HG03175 (cell line): ENCODE data around the gene MED26.

ENCODE experiments used
- ATAC-seq: cut with Tn5 transposase; IDR thresholded peaks from one replicate; pipeline ENCODE4 v1.9.1; 2021; ENCODE audit warnings: mild to moderate bottlenecking, moderate library complexity; ENCODE audit not compliant: unreplicated experiment

The MED26 gene

DNA sequence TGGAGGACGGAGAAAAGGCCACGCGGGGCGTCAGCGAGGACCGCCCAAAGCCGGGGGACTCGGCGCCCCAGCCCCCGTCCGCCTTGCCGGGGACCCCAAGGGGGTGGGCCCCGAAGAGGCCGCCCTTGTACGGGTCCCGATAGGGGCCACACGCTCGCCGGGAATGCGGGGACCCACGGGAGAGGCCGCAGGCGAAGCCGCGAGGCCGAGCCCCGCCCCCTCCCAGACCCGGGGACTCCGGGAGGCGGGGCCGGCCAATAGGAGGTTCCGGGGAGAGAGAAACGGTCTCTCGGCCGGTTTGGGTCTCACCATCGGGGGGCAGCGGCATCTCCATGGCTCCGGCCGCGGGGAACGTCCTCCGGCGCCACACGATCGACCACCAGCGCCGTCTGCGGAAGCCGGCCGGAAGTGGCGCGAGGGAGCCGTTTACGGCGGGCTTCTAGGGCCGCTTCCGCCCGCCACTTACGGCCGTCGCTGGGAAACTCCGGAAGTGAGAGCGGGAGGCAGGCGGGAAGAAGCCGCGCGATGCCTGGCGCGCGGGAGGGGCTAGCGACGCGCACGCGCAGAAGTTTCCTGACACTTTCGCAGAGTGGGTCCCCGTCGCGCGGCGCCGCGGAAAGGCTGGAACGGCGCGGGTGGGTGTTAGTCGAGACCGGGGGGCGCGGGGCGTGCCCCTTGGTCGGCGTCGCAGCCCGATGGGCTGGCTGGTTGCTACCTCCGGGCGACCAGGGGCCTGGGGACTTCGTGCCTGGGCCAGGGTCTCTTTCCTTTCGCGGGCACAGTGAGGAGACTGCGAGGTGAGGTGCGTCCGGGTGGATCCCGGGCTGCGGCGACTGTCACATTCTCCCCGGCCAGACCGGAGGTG, 85.7 kb downstream of the MED26 start, which contains the start of gene CHERP:
TSS of gene CHERP (minus strand) at position 393 of the 865 bp plus-strand sequence. CDS start at position 334, 59 bp downstream.
- peak; percentile 72 for ATAC-seq

DNA sequence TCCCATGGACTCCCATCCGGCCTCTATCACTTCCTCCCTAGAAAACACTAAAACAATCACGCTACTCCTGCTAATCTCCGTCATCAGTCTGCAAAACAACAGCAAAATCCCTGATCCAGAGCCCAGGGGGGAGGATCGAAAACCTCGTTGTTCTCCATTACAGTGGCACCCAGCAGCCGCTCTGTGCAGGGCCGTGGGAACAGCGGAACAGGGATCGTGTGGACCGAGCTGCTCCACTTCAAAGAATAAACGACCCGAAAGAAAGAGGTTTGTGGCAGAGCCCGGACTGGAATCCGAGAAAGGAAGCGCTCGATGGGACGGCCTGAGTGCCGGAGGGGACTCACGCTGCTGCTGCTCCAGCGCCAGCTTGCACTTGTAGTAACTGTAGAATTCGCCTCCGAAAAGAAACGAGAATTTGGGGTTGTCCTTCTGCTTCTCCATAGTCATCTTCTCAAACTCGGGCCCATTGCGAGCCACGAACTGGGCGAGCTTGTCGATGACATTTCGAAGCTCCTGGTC, 86.4 kb downstream of the MED26 start:
- ATAC-seq, result no peak

DNA sequence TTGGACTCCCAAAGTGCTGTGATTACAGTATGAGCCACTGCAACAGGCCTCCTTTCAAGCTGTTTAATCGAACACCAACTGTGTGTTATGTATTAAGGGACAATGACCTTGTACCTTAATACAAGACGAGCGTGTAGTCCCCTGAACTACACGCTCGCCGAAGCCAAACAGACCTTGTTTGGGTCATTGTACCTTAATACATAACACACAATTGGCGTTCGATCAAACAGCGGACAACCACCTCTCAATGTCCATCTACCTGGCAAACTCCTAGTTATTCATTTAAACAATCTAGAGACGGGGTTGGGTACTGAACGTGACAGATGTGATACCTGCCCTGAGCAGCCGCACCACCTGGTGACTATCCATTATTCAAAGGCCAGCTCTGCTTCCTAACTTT, 87.1 kb downstream of the MED26 start:
- ATAC-seq, result no peak

DNA sequence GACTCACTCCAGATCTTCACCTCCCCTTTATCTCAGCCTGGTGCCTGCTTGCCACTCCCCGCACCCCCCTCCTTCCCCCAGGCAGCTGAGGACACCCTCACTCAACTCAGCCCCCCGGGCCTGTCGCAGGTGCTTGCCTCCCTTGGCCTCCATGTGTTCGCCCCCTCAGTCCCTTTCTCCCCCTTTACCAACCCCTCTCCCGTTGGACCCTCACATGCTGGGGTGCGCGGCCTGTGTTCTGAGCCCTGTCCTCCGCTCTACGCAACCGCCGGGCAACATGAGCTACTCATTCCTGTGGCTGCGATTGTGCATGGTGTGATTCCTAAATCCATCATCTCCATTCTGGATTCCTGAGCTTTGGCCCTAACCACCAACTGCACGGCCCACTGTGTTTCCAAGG, 90.9 kb downstream of the MED26 start:
- no peak for ATAC-seq

DNA sequence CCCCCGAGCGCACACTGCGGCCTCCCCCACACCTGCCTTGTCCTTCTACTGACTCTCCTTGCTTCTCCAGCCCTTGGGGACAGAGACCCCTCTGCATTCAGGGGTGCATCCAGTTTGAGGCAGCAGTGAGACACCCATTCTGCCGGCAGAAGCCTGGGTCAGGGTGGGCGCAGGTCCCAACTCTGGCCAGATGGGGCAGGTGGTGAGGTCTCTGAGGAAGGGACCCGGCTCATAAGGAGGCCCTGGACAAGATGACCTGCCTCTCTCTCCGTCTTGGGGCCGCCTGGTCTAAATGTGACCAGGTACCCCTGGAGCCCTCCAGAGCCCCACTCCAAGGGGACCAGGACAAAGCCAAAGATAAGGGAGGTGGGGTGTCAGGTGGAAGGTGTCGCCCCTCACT, 91.9 kb downstream of the MED26 start:
- no peak for ATAC-seq

DNA sequence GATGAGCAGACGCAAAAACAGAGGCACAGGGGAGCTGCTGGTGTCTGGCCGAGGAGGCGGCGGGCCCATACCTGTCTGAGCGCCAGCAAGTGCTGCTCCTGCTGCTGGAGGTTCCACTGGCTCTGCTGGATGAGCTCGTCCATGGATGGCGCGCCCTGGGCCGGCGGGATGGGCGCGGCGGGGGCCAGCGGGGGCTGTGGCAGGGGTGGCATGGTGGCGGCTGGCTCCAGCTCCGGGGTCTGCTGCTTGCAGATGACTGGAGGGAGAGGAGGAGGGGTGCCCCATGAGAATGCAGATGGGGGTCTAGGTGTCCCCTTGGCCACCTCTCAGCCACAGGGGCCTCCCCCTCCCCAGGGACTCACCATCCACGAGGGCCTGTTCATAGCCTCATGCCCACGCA, 92.6 kb downstream of the MED26 start:
- ATAC-seq, result no peak

DNA sequence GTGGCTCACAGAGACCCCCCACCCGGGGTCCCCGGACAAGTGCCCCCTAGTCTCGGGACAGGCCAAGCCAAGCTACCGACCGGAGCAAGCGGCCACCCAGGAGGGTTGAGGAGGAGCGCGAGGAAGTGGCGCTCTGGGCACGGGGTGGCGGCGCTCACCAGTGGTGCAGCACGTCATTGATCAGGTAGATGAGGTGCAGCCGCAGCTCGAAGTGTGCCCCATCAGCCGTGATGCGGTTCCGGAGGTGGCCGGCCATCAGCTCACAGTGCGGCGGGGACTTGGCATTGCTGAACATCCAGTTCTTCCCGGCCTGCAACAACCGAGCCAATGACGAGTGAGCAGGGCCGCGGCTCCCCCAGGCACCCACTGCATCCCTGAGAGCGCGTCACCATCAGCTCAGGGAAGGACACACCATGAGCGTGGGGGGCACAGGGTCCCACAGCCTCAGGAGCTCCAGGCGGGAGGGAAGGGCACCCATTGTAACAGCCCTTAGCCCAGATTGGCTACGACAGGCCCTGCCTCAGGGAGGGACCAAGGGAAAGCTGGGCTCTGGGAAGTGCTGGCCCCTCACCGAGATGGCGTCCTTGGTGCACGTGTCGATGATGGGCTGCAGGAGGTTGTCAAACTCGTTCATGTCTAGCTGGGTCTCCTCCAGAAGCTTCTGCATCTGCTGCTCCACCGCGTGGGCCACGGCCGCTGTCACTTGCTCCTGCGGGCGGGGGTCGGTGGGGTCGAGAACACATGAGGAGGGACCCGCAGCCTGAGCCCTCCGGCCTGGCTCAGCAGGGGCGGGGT, 95.4 kb downstream of the MED26 start:
- ATAC-seq, result no peak

DNA sequence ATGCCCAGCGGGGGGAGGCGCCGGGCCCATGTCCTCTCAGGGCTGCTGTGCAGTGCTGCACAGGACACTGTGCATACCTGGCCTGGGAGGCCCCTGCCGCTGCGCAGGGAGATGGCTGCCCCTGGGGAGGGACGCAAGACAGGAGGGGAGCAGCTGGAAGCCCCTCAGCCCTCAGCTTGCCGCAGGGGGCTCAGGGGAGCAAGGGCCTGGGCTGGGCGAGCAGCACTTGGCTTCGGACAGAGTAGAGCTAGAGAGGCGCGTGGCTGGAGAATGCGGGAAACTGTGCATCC, 96.7 kb downstream of the MED26 start:
- no peak for ATAC-seq

DNA sequence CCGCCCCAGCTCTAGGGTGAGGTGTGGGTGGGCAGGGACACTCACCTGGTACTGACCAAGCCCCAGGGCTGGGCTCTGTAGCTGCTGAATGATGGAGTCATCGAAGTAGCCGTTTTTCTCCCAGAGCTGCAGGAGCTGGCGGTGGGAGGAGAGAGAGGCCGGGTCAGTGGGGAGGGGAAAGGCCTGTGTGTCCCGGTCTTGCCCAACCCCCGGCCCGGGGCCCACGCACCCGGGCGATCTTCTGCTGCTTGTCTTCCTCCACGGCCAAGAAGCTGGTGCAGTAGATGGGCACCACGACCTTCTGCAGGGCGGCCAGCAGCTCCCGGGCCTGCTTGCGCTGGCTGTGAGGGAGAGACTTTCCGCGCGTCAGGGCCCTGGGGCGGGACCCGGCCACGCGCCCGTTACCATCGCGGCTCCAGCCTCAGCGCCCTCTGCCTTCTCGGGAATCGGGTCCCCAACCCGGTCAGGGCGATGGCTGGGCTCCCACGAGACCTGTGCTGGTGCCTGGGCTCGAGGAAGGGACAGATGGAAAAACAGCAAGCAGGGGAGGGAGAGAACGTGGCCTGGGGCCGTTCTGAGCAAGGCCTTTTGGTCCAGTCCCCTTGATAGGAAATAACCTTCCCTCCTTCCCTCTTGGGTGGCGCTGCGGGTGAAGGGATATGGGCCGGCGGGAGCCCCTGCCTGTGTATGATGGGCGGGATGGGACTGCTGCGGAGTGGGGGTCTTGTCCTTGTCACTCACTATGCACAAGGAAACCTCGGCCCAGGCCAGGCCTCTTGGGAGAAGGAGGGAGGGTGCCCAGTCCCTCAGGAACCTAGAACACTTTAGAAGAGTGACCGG, 97.2 kb downstream of the MED26 start:
- ATAC-seq, result no peak

DNA sequence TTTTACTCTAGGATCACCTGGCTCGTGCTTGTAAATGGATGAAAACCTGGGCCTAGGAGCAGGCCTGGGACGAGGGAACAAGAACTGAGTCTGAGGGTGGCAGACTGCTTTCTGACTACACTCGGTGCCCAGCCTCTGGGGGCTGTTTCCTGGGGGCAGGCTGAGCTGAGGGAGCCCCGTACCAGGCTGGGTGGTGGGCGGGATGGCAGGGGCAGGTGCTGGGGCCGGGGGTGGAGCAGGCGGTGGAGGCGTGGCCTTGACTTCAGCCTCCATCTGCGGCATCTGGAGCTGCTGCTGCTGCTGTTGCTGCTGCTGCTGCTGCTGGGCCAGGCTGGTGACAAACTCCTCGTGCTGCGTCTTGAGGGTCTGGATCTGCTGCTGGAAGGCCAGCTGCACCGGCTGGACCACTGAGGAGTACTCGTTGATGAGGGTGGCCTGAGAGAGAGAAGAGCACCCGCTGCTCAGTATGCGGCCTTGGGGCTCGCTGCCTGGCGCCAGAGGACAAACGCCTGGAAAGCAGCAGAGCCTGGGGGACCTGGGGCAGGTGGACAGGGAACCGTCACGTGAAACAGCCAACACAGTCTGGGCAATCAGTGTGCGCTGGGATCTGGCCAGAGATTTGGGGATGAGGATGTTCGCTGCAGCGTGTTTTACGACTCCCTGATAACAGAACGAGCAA, 98.4 kb downstream of the MED26 start:
- ATAC-seq, result no peak

DNA sequence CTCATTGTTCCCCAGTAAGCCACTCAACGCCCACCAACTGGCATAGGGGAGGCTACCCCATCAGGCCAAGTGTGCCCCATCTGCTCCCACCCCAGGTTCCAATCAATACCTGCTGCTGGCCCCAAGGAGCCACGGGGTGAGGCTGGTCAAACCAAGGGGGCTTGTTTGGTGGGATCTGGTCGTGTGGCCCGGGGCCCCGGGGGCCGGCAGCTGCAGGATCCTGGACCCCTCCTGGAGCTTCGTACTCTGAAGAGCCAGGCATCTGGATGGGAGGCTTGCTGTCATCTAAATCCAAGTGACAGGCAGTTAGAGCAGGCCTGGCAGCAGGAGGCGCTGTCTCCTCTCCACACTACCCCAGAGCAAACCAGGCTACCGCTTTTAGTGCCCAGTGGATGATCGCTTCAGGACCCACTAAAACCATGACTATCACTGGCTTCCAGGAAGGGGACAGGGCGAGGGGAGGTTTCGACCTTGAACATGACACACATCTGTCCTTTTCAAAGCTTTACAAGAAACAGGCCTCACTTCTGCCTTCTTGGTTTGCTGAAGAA, 100.0 kb downstream of the MED26 start:
- no peak for ATAC-seq

DNA sequence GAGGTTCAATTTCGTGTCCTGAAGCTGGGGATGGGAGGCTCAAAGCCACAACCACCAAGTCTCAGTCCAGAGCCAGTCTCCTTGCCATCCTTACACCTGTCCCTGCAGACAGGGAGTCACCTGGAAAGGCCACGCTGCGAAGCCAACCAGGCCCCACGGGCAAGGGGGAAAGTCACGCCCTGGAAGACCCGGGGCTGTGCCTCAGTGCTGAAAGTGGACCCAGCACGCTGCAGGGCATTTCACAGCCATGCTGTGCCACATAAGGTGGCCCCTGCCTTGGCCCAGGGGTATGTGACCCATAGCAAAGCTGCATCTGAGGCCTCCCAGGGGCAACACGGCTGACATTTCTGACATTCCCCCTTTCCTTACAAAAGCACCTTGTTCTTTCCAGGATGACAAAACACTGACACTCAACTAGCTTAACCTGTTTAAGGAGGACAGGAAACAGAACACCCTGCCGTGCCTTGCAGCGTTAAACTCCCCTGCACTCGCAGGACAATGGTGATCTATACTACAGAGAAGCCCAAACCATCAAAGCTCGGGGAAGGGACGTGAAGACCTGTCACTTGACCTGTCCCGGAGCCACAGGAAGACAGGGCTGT, 100.6 kb downstream of the MED26 start:
- no peak for ATAC-seq

DNA sequence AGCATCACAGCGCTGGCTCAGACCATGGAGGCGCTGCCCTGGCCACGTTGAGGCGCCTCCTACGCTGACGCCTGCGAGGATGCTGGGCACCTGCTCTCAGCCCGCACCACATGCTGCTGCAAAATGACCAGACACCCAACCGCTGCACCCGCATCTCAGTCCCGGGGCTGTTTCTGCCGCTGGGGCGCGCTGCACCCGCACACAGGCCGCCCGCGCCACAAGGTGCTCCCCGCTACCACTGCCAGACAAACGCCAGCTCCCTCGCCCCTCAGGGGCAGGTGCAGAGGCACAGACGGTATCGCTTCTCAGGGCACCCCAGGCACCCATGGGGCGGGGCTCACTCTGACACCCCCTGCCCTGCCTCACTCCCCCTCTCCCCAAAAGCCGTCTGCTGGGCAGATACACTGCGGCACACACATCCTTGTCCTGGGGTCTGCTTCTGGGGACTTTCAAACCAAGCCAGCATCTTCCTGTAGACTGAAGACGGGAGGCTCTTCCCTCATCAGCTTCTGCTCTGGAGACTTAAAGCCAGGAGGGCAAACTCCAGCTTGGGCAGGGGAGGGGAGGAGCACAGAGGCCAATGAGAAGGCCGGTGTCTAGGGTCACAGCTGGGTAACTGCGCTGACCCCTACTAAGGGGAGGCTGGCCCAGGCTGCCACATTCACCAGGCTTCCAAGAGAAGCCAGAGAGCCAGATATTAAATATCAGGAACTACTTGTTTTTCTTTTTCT, 102.1 kb downstream of the MED26 start:
- no peak for ATAC-seq

DNA sequence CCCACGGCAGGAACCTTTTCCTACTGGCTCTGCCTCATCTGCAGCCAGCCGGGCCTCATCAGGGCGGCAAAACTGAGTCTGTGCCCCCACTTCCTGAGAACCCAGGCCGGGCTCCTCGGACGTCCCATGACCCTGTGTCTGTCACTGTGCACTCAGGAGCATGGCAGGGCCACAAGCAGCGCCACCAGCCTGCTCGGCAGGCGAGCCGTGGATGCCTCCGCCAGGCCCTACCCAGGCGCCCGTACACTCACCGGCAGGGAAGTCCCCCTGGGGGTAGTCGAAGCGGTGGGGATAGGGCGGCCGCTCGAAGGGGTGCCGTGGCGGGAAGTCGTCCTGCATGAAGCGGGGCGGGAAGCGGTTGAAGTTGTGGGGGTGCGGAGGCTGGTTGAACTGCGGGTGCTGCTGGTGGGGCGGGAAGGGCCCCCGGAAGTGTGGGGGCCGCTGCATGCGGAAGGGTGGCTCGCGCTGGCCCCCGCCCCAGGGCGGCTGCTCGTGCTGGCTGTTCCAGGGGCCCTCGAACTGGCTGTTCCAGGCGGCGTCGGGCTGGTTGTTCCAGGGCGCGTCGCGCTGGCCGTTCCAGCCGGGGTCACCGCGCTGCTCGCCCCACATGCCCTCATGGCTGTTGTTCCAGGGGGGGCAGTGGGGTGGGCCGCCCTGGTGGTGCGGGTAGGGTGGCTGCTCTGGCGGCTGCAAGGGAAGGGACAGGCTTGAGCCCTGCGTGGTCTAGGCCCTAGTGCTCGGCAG, 102.8 kb downstream of the MED26 start:
- no peak for ATAC-seq
